Thymus (tissue), 11 donors: Measurements from ENCODE around the gene PLCH2. TPM values are rescaled to one million over a fixed set of nuclear protein-coding genes. Genes with fewer than 3 reads are reported as not detected.

Experiments used
- DNase-seq, 9 donors: peaks; one replicate each; pipeline ENCODE4 v3.0.0-alpha.2; 2013; ENCODE audit warnings: low spot score in 9 of 9, low read depth in 6 of 9, missing footprints in 1 of 9
- H3K27ac ChIP-seq, 2 donors: one replicate each; pipeline ENCODE4 v1.5.1; 2013; ENCODE audit warnings: control low read depth in 1 of 2, low read depth in 1 of 2, low read length in 1 of 2, mild to moderate bottlenecking in 1 of 2, moderate library complexity in 1 of 2
- H3K27me3 ChIP-seq, 2 donors: one replicate each; pipeline ENCODE4 v1.5.1; 2013; ENCODE audit warnings: low read length in 1 of 2; ENCODE audit not compliant: control insufficient read depth in 2 of 2, insufficient read depth in 1 of 2
- H3K36me3 ChIP-seq, 2 donors: one replicate each; pipeline ENCODE4 v1.5.1; 2013; ENCODE audit warnings: low read length in 1 of 2, mild to moderate bottlenecking in 1 of 2, moderate library complexity in 1 of 2; ENCODE audit not compliant: control insufficient read depth in 2 of 2, insufficient read depth in 2 of 2
- H3K4me1 ChIP-seq, 2 donors: one replicate each; pipeline ENCODE4 v1.5.1; 2013; ENCODE audit warnings: low read length in 2 of 2; ENCODE audit not compliant: control insufficient read depth in 2 of 2, insufficient read depth in 2 of 2
- H3K4me3 ChIP-seq, 2 donors: one replicate each; pipeline ENCODE4 v1.5.1; 2013; ENCODE audit warnings: low read length in 2 of 2, control low read depth in 1 of 2, mild to moderate bottlenecking in 1 of 2
- H3K9me3 ChIP-seq, 2 donors: one replicate each; pipeline ENCODE4 v1.5.1; 2013; ENCODE audit warnings: low read length in 1 of 2, mild to moderate bottlenecking in 1 of 2; ENCODE audit not compliant: control insufficient read depth in 2 of 2, insufficient read depth in 1 of 2
- WGBS: extraction: QIAGEN DNeasy Blood & Tissue Kit; methylation state at CpG from one replicate; pipeline ENCODE4 v1.1.7; 2013; 5-methylcytosine and 5-hydroxymethylcytosine counted together
- polyA plus RNA-seq: library from polyadenylated mRNA; stranded (reverse); fragments of 200-250 nt; gene quantifications from one replicate; pipeline ENCODE4 v1.2.3, GENCODE V29; 2013
- total RNA-seq: library from RNA; stranded (reverse); fragments of 120-200 nt; gene quantifications from one replicate; pipeline ENCODE4 v1.2.4, GENCODE V29; 2013
- donor health status: healthy.

The PLCH2 gene
- total and polyA plus RNA-seq, 2 donors: 0.90 to 34.4 TPM

GRCh38 chr1:2502661-2503553 lies 26.8 kb downstream of the PLCH2 start:
- 93% methylated on average over 36 of the region's 36 CpGs for WGBS
- H3K27ac ChIP-seq: no peak overlapping the region
- H3K9me3 ChIP-seq: no peaks in the 10 kb centered on the region
- H3K27me3 ChIP-seq: peaks cover 0 to 16% of the 10 kb centered on the region in 2 donors
- H3K36me3 ChIP-seq: peaks cover 2 to 11% of the 10 kb centered on the region in 2 donors
- H3K4me1 ChIP-seq: peaks cover 12 to 14% of the 10 kb centered on the region in 2 donors
- no peak for DNase-seq
- H3K4me3 ChIP-seq: no peak overlapping the region

- Histone ChIP-seq H3K4me1 (peaks cover 12 to 14% of the 10 kb centered on the region in 2 donors), H3K27me3 (peaks cover 0 to 16% of the 10 kb centered on the region in 2 donors), H3K9me3 (no peaks in the 10 kb centered on the region), H3K4me3 (no peak overlapping the region), H3K27ac (no peak overlapping the region), H3K36me3 (peaks cover 6 to 19% of the 10 kb centered on the region in 2 donors)
- DNase-seq: no peak
- 71% methylated on average over 42 of the region's 42 CpGs for WGBS
These were observed 27.6 kb downstream of the PLCH2 start for GRCh38 chr1:2503554-2504224.

GRCh38 chr1:2504225-2504948 lies 28.3 kb downstream of the PLCH2 start:
- peaks cover 0 to 16% of the 10 kb centered on the region in 2 donors for H3K27me3 ChIP-seq
- H3K9me3 ChIP-seq: no peaks in the 10 kb centered on the region
- H3K27ac ChIP-seq: no peak overlapping the region
- no peak overlapping the region for H3K4me3 ChIP-seq
- peaks cover 11% of the 10 kb centered on the region in 2 donors for H3K4me1 ChIP-seq
- H3K36me3 ChIP-seq: peaks cover 9 to 26% of the 10 kb centered on the region in 2 donors
- no peak for DNase-seq
- WGBS: 89% methylated on average over 36 of the region's 36 CpGs

- 86% methylated on average over 22 of the region's 22 CpGs for WGBS
- Histone ChIP-seq H3K27ac (no peak overlapping the region), H3K36me3 (peaks cover 11 to 31% of the 10 kb centered on the region in 2 donors), H3K9me3 (no peaks in the 10 kb centered on the region), H3K4me3 (no peak overlapping the region), H3K27me3 (peaks cover 0 to 16% of the 10 kb centered on the region in 2 donors), H3K4me1 (peaks cover 6% of the 10 kb centered on the region in 2 donors)
- no peak for DNase-seq
These were observed 28.8 kb downstream of the PLCH2 start for GRCh38 chr1:2504949-2505272.

DNA sequence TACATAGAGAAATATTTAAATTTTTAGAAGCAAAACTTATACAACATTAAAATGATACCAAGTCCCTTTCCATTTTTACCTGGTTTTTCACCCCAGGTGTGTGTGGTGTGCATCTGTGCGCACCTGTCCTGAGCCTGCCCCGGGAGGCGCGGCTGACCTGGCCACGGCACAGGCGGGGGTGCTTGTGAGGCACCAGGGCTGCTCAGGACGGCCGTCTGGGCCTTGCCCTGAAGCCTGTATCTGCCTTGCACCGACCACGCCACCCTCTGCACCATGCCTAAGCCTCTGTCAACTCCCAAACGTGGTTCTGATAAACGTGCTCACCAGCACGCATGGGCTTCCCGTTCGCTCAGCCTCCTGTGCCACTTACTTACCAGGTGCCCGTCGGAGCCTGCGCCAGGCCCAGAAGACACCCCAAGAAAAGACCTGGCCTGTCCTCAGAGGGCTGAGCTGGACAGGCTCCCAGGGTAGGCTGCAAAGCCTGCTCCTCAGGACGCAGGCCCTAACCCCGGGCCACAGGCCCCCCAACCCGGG lies 29.4 kb downstream of the PLCH2 start:
- H3K4me3 ChIP-seq: no peak overlapping the region
- H3K27me3 ChIP-seq: peaks cover 0 to 16% of the 10 kb centered on the region in 2 donors
- H3K36me3 ChIP-seq: peaks cover 17 to 37% of the 10 kb centered on the region in 2 donors
- no peaks in the 10 kb centered on the region for H3K4me1 ChIP-seq
- no peak for DNase-seq
- H3K9me3 ChIP-seq: no peaks in the 10 kb centered on the region
- WGBS: 93% methylated on average over 21 of the region's 21 CpGs
- no peak overlapping the region for H3K27ac ChIP-seq

- no peak for DNase-seq
- H3K27me3 ChIP-seq: peaks cover 0 to 16% of the 10 kb centered on the region in 2 donors
- 84% methylated on average over 30 of the region's 30 CpGs for WGBS
These were observed 30.1 kb downstream of the PLCH2 start for GRCh38 chr1:2506007-2506860.

GRCh38 chr1:2506901-2507565 lies 30.9 kb downstream of the PLCH2 start:
- no peak overlapping the region for H3K27ac ChIP-seq
- DNase-seq: no peak
- no peaks in the 10 kb centered on the region for H3K4me1 ChIP-seq
- WGBS: 79% methylated on average over 15 of the region's 15 CpGs
- H3K4me3 ChIP-seq: no peak overlapping the region
- H3K9me3 ChIP-seq: no peaks in the 10 kb centered on the region
- peaks cover 32 to 52% of the 10 kb centered on the region in 2 donors for H3K36me3 ChIP-seq
- peaks cover 0 to 16% of the 10 kb centered on the region in 2 donors for H3K27me3 ChIP-seq

More at GRCh38 chr1:2506007-2506860, 30.1 kb downstream of the PLCH2 start:
- Histone ChIP-seq H3K4me1 (no peaks in the 10 kb centered on the region), H3K36me3 (peaks cover 24 to 44% of the 10 kb centered on the region in 2 donors), H3K27ac (no peak overlapping the region), H3K9me3 (no peaks in the 10 kb centered on the region), H3K4me3 (no peak overlapping the region)

- Histone ChIP-seq H3K36me3 (peaks cover 36 to 60% of the 10 kb centered on the region in 2 donors), H3K4me1 (no peaks in the 10 kb centered on the region), H3K4me3 (no peak overlapping the region), H3K9me3 (no peaks in the 10 kb centered on the region), H3K27me3 (peaks cover 0 to 16% of the 10 kb centered on the region in 2 donors), H3K27ac (no peak overlapping the region)
- WGBS: 97% methylated on average over 6 of the region's 6 CpGs
- no peak for DNase-seq
These were observed 31.7 kb downstream of the PLCH2 start for GRCh38 chr1:2507744-2508155.
